Measurements from ENCODE around the gene LPAR2.
A peak's percentile ranks its signal among the peaks of the same experiment; 100 is the strongest.
"Not testable (repeated sequence)": the region's sequence is repeated elsewhere in the genome, so short reads cannot be mapped to it uniquely, and the experiment has no call there.

LPAR2 gene

DNA sequence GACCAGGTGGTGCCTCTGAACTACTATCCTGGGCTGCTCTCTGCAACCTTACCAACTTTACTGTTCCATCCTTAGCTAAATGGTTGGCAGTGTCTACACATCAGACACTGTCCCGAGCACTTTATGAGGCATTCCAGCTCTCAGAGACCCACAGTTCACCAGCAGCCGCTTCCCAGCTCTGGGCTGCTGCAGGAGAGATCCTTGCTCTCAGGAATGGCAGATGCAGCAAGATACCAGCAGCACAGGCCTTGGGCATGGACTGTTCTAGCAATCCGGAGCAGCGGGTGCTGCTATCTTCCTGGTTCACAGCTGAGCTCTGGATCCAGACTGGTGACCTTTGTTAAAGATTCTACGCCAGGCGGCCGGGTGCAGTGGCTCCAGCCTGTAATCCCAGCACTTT, 3.3 kb upstream of the LPAR2 start:
- DNase-seq (ENCODE audit: low read depth, low spot score), result no peak

DNA sequence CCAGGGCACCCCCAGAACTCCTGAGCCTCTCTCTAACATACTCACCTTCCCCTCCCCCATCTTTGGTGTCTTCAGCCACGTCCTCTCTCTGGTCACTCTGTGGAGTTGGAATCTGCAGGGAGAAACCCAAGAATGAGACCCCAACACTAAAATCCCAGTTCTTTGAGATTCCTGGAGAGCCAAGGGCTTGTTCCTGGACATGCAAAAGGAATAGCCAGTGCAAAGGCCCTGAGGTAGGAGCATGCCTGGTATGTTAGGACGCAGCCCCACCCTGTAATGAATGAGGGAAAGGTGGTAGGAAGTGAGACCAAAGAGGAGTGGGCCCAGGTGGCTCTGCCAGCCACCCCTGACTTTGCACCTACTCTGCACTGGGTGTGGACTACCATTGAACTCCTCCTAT, 2.4 kb upstream of the LPAR2 start:
- no peak for DNase-seq (ENCODE audit: low read depth, low spot score)

DNA sequence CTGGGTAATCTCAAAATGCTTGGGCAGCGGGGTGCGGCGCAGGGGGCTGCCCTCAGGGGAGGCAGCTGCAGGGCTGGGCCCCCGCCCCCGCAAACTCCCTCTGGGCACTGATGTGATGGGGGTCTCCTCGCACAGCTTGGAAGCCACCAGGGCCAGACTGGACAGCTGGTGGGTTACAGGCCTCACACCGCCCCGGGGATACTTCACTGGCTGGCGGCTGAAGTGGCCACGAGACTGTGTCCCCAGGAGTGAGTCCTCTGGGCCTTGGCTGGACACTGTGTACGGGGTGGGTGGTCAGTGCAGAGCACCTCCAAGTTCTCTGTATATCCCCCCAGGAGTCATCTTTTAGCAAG, 2.0 kb upstream of the LPAR2 start:
- no peak for DNase-seq (ENCODE audit: low read depth, low spot score)

DNA sequence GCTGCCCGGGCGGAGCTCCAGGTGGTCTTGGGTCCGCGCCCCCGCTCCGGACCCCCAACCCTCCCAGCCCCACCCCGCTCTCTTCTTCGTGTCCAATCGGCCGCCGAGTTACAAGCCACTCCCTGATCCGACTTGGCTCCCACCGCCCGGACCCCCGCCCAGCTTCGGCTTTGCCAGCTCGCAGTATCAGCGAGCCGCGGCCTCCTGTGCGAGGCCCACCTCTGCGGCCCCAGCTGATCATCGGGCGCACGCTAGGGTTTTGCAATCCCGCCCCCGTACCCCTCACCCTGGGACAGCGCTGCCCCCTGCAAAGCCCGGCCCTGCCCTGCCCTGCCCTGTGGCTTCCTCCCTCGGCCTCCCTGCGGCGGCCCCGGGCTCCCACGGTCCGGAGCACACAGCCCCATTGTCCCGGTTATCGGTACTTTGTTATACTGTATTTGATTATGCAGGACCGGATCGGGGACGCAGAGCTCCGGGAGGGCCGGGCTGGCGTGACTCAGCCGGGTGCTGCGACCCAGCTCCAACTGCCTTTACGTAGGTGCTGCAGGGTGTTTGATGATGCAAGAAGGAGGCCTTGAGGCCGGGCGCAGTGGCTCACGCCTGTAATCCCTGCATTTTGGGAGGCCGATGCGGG, 598 bp upstream of the LPAR2 start:
- DNase-seq (ENCODE audit: low read depth, low spot score), result no peak

DNA sequence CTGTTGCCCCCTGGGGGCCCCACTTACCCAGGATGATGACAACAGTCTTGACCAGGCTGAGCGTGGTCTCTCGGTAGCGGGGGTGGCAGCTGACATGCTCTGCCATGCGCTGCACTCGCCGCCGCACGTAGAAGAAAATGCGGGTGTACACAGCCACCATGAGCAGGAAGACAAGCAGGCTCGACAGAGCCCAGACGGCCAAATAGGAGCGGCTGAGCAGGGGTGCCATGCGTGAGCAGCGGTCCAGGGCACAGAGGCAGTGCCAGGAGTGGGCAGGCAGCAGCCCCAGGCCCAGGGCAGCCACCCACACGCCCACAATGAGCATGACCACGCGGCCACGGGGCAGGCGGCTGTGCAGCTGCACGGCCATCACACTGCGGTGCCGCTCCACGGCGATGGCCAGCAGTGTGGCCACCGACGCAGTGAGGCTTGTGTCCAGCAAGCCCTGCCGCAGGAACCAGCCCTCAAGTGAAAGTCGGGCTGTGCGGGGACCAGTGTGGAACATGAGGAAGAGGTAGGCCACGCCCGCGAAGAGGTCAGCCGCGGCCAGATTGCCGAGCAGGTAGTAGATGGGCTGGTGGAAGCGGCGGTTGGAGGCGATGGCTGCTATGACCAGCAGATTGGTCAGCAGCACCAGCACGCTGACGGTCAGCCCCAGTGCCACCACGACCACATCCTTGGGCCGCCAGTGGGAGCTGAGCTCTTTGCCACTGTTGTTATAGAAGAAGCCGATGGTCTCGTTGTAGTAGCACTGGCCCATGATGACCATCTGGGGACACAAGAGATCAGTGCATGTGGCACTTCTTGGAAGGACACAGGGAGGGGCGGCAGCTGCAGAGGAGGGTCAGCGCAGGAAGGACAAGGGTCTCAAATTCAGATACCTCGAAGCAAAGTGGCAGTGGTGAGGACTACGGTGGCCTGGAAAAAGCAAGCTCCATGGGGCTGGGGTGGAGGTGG, 1.2 kb downstream of the LPAR2 start:
- no peak for DNase-seq (ENCODE audit: low read depth, low spot score)

DNA sequence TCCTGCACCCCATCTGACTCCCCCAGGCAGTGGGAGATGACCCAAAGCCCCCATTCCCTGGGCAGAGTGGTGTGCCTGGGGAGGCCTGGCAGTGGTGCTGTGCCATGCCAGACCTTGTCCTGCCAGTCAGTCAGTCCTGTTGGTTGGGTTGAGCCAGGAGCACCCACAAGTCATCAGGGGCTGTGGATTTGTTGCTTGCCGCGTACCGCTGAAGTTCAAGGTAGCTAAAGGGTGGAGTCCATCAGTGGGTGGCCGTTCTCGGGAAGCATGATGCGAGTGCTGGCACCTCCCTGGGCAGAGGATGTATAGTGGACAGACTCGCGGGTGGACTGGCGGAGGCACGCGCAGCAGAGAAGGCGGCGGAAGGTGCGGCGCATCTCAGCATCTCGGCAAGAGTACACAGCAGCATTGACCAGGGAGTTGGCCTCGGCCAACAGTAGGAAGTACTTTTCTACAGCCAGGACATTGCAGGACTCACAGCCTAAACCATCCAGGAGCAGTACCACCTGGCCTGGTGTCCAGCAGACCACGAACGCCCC, 3.9 kb downstream of the LPAR2 start:
- DNase-seq (ENCODE audit: low read depth, low spot score), result no peak

DNA sequence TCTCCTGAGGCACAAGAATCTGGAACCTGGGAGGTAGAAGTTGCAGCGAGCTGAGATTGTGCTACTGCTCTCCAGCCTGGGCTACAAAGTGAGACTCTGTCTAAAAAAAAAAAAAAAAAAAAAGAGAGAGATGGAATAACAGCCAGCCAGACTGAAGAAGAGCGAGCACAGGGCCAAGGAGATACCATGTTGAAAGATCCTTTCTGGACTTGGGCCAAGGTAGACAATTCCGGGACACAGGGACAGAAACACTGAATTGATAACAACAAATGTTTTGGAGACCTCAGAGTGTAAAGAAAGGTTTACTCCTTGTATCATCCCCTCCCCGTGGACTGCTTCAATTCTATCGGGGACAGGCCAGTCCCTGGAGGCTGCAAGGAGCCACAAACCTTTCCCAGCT, 4.6 kb downstream of the LPAR2 start:
- DNase-seq (ENCODE audit: low read depth, low spot score), result no peak

DNA sequence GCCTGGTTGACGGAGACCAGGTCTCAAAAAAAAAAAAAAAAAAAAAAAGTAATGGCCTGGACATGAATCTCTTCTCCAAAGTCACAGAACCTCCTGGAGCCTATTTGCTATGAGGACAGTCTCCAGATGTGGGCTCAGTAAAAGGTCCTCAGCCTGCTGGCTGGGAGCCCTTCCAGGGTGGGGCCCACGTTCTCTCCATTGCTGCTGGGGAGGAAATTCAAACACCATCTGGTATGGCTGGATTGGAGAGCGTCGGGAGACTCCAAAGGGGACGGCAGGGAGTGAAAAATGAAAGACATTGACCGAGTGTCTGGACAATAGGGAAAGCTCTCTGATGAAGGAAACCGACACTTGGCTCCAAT, 8.2 kb downstream of the LPAR2 start:
- no peak for DNase-seq (ENCODE audit: low read depth, low spot score)

DNA sequence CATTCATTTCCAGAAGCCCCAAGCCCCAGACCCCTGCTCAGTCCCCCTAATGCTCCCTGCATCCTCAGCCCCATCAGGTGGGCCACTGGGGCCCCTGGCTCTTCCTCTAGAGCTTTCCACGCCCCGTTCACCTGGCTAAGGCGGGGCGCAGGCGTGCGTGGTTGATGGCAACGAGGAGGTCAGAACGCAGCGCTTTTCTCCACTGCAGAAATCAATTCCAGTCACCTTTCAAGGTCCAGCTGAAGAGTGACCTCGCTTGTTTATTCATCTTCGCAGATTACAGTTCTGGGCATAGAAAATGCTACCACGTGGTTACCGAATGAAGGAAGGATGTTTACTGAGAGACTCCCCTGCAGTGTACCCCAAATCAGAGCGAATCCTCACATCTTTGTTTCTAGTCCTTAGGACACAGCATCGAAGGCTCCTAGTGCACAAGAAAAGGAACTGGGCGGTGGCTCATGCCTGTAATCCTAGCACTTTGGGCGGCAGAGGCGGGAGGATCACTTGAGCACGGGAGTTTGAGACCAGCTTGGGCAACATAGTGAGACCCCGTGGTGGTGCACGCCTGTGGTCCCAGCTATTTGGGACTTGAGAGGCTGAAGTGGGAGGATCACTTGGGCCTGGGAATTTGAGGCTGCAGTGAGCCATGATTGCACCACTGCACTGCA, 8.7 kb downstream of the LPAR2 start:
- no peak for DNase-seq (ENCODE audit: low read depth, low spot score)

DNA sequence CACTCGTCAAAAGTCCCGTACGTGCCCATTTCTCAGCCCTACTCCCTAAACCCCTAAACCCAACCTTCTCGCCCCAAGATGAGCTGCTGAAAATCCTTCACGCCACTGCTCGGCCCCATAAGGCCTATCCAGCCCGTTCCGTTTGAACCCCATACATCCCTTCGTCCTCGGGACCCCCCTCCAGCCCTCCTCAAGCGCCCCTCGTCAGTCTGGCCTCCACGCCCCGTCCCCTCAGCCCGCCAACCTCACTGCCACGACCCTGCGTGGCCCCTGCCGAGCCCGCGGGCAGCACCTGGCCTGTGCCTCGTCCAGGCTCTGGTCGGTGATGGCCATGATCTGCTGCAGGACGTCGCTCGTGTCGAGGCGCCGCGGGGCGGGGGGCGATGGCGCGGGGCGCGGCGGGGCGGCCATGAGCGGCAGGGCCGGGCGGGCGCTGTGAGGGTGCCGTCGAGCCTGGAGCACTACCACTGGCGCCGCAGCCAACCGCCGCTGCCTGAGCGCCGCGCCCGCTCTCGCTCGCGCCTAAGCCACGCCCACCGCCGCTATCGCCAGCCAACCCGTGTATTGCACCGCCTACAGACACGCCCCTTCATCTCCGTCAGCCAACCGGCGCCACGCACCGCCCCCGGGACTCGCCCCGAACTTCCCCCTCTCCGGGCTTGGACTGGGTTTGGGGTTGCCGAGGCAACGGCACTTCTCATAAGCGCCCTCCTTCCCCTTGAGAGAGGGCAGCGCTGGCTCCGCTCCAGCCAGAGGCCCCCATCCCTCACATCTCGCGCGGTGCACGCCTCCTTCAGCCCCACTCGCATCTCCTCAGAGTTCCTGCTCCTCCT, 9.6 kb downstream of the LPAR2 start, which contains the start of gene PBX4:
TSS of gene PBX4 (minus strand) at position 469 of the 833 bp plus-strand sequence. CDS start at position 411, 58 bp downstream.
- peak; percentile 46 for DNase-seq (ENCODE audit: low read depth, low spot score)

DNA sequence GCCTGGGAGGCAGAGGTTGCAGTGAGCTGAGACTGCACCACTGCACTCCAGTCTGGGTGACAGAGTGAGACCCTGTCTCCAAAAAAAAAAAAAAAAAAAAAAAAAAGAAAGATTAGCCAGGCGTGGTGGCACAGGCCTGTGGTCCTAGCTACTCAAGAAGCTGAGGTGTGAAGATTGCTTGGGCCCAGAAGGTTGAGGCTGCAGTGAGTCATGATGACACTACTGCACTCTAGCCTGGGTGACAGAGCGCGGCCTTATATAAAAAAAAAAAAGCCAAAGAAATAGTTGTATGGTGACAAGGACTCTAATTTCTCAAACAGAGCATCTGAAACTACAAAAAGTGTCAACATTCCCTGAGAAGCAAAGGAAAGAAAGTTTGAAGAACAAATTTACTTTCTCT, 12.9 kb downstream of the LPAR2 start:
- no peak for DNase-seq (ENCODE audit: low read depth, low spot score)

DNA sequence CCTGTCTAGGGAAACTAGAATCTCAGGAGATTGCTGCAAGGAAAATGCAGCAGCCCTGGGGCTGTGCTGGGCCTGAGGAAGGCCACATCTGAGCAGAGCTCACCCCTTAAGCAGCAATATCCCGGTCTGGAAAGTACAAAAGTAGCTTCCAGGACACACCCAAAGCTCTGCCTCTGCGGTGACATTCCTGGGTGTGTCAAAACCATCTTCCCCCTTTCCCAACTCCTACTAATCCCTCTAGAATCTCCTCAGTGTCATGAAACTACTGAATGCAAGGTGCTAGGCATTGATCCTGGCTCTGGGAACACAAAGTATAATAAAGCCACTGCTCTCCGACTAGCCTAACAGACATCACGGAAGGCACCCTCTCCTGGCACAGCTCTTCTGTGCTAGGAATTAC, 14.5 kb downstream of the LPAR2 start:
- DNase-seq (ENCODE audit: low read depth, low spot score), result no peak

DNA sequence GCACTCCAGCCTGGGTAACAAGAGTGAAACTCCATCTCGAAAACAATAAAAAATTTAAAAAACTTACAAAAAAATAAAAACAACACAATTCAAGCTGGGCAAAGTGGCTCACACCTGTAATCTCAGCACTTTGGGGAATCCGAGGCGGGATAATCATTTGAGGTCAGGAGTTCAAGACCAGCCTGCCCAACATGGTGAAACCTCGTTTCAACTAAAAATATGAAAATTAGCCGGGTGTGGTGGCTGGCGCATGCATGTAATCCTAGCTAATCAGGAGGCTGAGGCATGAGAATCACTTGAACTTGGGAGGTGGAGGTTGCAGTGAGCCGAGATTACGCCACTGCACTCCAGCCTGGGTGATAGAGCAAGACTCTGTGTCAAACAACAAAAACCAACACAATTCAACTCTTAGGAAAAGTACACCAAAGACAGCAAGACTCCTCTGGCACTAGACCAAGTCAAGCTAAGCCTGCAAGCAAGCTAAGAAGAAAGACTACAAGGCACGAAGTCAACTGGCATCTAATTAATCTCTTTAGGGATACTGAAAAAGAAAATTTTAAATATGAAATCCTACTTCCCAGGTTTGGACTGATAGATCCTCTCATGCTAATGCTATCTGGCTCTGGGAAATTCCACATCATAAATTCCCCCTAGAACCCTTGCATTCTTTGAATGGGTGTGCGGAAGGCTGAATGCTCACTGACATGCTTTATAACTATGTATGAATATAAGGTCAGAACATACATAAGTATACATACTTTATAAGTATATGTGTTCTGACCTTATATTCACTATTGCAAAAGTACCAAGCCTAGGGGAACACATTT, 17.4 kb downstream of the LPAR2 start:
- DNase-seq (ENCODE audit: low read depth, low spot score), result no peak

DNA sequence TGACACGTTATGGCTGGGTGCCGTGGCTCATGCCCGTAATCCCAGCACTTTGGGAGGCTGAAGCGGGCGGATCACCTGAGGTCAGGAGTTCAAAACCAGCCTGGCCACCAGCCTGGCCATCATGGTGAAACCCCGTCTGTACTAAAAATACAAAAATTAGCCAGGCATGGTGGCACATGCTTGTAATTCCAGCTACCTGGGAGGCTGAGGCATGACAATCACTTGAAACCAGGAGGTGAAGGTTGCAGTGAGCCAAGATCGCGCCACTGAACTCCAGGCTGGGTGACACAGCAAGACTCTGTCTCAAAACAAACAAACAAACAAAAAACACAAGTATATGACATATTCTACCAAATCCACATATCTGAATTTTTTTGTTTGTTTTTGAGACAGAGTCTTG, 21.3 kb downstream of the LPAR2 start:
- not testable (repeated sequence) for DNase-seq (ENCODE audit: low read depth, low spot score)

DNA sequence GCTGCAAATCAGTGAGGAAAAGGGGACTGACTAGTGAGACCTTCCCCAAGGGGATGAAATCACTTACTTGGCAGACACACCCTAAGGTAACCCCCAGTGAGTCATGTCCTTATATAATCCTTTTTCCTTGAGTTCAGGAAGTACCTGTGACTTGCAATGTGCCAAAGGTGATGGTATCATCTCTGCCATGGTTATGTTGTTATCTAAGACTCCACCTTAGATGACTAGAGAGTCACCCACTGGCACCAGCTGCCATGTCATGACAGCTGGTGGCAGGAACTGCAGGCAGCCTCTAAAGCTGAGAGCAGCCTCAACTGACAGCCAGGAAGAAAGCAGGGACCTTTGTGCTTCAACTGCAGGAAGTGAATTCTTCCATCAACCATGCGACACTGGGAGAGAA, 22.0 kb downstream of the LPAR2 start:
- no peak for DNase-seq (ENCODE audit: low read depth, low spot score)

DNA sequence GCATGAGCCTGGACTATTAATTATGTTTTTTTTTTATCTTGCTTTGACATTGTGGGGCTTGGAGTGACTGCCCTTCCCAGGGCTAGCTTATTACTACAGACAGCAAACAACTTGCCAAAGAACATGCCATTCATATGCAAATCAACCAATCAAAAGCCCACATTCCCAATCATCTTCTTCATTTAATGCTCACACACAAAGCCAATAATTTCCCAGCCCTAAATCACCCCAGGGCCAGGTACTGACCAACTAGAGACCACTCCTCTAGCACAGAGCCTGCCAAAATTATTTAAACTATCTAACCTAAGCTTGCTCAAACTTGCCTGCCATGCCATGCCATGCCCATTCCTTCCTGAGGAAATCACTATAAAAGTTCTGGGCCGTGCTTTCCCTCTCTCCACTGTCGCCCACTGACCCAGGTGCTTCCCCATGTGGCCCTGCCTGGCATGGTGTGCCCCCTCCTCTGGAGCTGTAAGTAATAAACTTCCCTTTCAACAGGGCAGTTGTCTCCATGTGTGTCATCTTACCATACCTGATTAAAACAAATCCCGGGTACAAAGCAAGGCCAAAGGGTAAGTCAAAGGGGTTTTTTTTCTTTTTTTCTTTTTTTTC, 25.2 kb downstream of the LPAR2 start:
- no peak for DNase-seq (ENCODE audit: low read depth, low spot score)

DNA sequence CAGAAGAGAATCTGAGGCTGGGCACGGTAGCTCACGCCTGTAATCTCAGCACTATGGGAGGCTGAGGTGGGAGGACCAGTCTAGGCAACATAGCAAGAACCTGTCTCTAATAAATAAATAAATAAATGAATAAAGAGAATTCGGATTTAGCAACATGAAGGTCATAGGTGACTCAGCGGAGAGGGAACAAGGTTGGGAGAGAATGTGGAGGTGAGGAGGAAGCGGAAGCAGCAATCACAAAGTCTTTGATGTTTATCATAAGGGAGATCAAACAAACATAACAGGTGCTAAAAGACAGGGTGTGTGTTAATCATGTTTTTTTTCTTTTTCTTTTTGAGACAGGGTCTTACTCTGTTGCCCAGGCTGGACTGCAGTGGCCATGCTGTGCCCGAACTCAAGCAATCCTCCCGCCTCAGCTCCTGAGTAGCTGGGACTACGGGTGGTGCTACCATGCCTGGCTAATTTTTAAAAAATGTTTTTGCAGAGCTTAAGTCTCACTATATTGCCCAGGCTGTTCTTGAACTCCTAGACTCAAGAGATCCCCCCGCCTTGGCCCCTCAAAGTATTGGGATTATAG, 25.8 kb downstream of the LPAR2 start:
- no peak for DNase-seq (ENCODE audit: low read depth, low spot score)

DNA sequence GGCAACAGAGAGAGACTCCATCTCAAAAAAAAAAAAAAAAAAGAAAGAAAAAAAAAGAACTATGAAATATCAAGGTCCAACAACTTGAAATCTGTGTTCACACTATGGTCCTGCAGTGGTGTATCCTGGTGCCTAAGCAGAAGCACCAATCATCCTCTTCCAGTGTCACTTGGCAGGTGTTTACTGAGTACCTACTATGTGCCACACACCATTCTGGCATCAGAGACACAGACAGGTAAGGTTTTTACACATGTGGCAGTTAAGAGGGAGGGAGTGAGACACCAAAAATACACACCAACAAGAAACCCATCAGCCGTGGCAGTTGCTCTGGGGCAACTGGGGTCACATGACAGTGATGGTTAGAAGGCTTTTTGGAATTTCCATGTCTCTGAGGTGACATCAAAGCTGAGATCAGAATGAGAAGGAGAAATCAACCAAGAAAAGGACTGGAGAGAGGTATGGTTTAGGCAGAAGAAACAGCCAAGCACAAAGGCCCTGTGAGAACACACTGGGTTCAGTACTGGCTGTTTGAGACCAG, 27.2 kb downstream of the LPAR2 start:
- no peak for DNase-seq (ENCODE audit: low read depth, low spot score)

DNA sequence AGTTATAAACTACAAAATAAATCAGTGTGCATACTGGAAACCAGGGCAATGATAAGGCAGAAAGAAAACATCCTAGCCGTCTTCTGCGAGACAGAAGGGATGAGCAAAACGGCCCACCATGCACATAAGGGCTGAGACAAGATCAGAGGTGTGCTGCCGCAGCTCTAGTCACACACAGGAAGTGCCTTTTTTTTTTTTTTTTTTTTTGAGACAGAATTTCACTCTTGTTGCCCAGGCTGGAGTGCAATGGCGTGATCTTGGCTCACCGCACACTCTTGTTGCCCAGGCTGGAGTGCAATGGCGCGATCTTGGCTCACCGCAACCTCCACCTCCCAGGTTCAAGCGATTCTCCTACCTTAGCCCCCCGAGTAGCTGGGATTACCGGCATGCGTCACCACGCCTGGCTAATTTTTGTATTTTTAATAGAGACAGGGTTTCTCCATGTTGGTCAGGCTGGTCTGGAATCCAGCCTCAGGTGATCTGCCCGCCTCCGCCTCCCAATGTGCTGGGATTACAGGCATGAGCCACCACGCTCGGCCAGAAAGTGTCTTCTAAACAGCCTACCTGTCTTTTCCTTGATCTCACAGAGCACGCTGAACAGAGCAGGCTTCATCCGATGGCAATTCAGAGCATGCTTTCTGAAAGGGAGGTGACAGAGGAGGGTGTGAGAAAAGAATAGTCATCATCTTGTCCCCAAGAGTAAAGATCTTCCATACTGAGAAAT, 29.1 kb downstream of the LPAR2 start:
- DNase-seq (ENCODE audit: low read depth, low spot score), result not testable (repeated sequence)

Data from smooth muscle cell of the brain vasculature (primary cell).